Measurements from ENCODE around the gene PAPPA2.

DNA sequence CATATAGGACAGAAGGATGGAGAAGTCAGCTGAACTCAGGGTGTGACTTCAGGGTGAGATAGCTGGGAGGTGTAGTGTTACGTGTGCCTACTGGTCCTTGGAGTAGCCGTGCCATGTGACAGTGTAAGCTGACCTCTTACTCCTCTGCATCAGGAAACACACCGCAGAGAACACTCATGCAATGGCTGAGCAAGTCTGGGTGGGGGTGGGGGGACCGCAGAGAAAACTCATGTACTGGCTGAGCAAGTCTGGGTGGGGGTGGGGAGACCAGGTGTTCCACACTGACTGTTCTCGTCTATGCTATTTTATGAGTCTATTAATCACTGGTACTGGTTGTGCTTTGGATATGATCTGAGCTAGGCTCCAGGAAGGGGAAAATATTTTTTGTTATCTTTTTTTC, 233.1 kb downstream of the PAPPA2 start:
- no peak for TF ChIP-seq CEBPB (IDR thresholded peaks at IDR 0.05)
- TF ChIP-seq CREB1 (IDR thresholded peaks at IDR 0.05; ENCODE audit: low read depth) = no peak
- TF ChIP-seq TAF1 (IDR thresholded peaks at IDR 0.05; ENCODE audit: low read depth) = no peak
- TF ChIP-seq, protein P1, sequence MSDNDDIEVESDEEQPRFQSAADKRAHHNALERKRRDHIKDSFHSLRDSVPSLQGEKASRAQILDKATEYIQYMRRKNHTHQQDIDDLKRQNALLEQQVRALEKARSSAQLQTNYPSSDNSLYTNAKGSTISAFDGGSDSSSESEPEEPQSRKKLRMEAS (IDR thresholded peaks at IDR 0.05) = no peak
- TF ChIP-seq YY1 (IDR thresholded peaks at IDR 0.05; ENCODE audit: low read depth) = no peak
- no peak for TF ChIP-seq EP300 (IDR thresholded peaks at IDR 0.05; ENCODE audit: borderline replicate concordance)

Measured in Ishikawa (cell line).